Endothelial cell of umbilical vein (primary cell): Measurements from ENCODE around the gene ZBTB7C. TPM values are rescaled to one million over a fixed set of nuclear protein-coding genes. Genes with fewer than 3 reads are reported as not detected.

Source experiments
- BruUV-seq: library from RNA; stranded (reverse); fragments of 400-500 nt; replicated peaks from 2 replicates; lab custom pipeline; 2021; lab: Mats Ljungman, UMichigan
- CTCF ChIA-PET: fragments of 300-600, 350-600 bp; sonication (Branson Sonifier 250); formaldehyde crosslinking; loops from one replicate; lab custom pipeline; 2021; ENCODE audit warnings: antibody characterized with exemption, inconsistent platforms; lab: Charles Lee
- POLR2A ChIA-PET: fragments of 300-600, 350-600 bp; sonication (Branson Sonifier 250); formaldehyde crosslinking; loops from one replicate; lab custom pipeline; 2021; ENCODE audit warnings: antibody characterized with exemption, inconsistent platforms; lab: Charles Lee
- DNase-seq: peaks from one replicate; pipeline ENCODE4 v3.0.0-alpha.2; 2011; ENCODE audit warnings: low read depth, low spot score
- FAIRE-seq: peaks from 2 replicates; lab custom pipeline; 2011; peaks lifted over from hg19 to GRCh38; lab: Jason Lieb, UNC
- H2AFZ ChIP-seq: 2 replicates; pipeline ENCODE4 v1.6.0; 2012; ENCODE audit warnings: low read depth, low read length, control low read depth, inconsistent platforms
- H3K27ac ChIP-seq: 2 replicates; pipeline ENCODE4 v1.5.1; 2011; ENCODE audit warnings: low read depth, mild to moderate bottlenecking, control low read depth, low read length, moderate library complexity; ENCODE audit not compliant: insufficient read depth
- H3K27me3 ChIP-seq, 2 experiments: 2 replicates each; pipeline versions ENCODE4 v1.6.0 to v1.6.1; 2011; ENCODE audit warnings: low read length in 2 of 2, mixed read lengths in 1 of 2; ENCODE audit not compliant: control insufficient read depth in 2 of 2, insufficient read depth in 2 of 2
- H3K36me3 ChIP-seq, 2 experiments: 2 replicates in 1 of 2; 3 replicates in 1 of 2; pipeline ENCODE4 v1.5.1; 2011; ENCODE audit warnings: low read length in 2 of 2, mild to moderate bottlenecking in 1 of 2, moderate library complexity in 1 of 2; ENCODE audit not compliant: control insufficient read depth in 2 of 2, insufficient read depth in 2 of 2; ENCODE audit errors: extremely low read depth in 1 of 2
- H3K4me1 ChIP-seq: 3 replicates; pipeline ENCODE4 v1.5.1; 2011; ENCODE audit warnings: mild to moderate bottlenecking, low read length; ENCODE audit not compliant: control insufficient read depth, insufficient read depth; ENCODE audit errors: extremely low read depth
- H3K4me2 ChIP-seq: 2 replicates; pipeline ENCODE4 v1.6.1; 2011; ENCODE audit warnings: low read length, control low read depth, mixed read lengths; ENCODE audit not compliant: insufficient read depth
- H3K4me3 ChIP-seq, 3 experiments: fragments of 200-600 bp in 1 of 3; sonication (generic), shearing (Covaris generic) in 1 of 3; replicated peaks in 1 of 3; 2 replicates each; pipeline ENCODE4 v1.5.1; 2011 to 2016; ENCODE audit warnings: control low read depth in 3 of 3, low read length in 3 of 3, mild to moderate bottlenecking in 2 of 3, inconsistent platforms in 1 of 3, low read depth in 1 of 3, moderate library complexity in 1 of 3; ENCODE audit not compliant: insufficient read depth in 1 of 3
- H3K79me2 ChIP-seq: 2 replicates; pipeline ENCODE4 v1.6.0; 2012; ENCODE audit warnings: low read length, inconsistent platforms; ENCODE audit not compliant: control insufficient read depth, insufficient read depth
- H3K9ac ChIP-seq: replicated peaks from 2 replicates; pipeline ENCODE3; 2011; ENCODE audit warnings: low read length, control low read depth; ENCODE audit not compliant: insufficient read depth; ENCODE audit errors: extremely low read depth
- H3K9me1 ChIP-seq: replicated peaks from 3 replicates; pipeline ENCODE4 v1.6.0; 2011; ENCODE audit warnings: mild to moderate bottlenecking, low read length; ENCODE audit not compliant: control insufficient read depth, insufficient read depth; ENCODE audit errors: extremely low read depth
- H3K9me3 ChIP-seq: replicated peaks from 2 replicates; pipeline ENCODE4 v1.5.1; 2012; ENCODE audit warnings: low read length, inconsistent platforms; ENCODE audit not compliant: control insufficient read depth, insufficient read depth
- H4K20me1 ChIP-seq: replicated peaks from 2 replicates; pipeline ENCODE3; 2011; ENCODE audit warnings: mild to moderate bottlenecking, low read length; ENCODE audit not compliant: control insufficient read depth, insufficient read depth; ENCODE audit errors: extremely low read depth
- EZH2 ChIP-seq: IDR thresholded peaks from 2 replicates; pipeline ENCODE4 v1.6.1; 2012; ENCODE audit warnings: borderline replicate concordance, low read depth, mild to moderate bottlenecking, moderate library complexity, low read length, inconsistent platforms; ENCODE audit not compliant: severe bottlenecking
- FOS ChIP-seq: IDR thresholded peaks from 2 replicates; pipeline ENCODE4 v1.6.1; 2011; ENCODE audit warnings: mild to moderate bottlenecking, low read length, moderate library complexity, borderline replicate concordance; ENCODE audit not compliant: insufficient read depth
- GATA2 ChIP-seq: IDR thresholded peaks from 2 replicates; pipeline ENCODE4 v1.7.0; 2011; ENCODE audit warnings: low read depth, mild to moderate bottlenecking, moderate library complexity, mixed read lengths, low read length; ENCODE audit not compliant: insufficient read length, insufficient read depth
- JUN ChIP-seq: IDR thresholded peaks from 2 replicates; pipeline ENCODE4 v1.6.1; 2011; ENCODE audit warnings: borderline replicate concordance, low read depth; ENCODE audit not compliant: insufficient read length, insufficient read depth
- MYC ChIP-seq: IDR thresholded peaks from one replicate; pipeline ENCODE4 v1.6.1; 2011; ENCODE audit warnings: mild to moderate bottlenecking, low read depth, low read length
- POLR2A ChIP-seq: IDR thresholded peaks from 2 replicates; pipeline ENCODE4 v1.6.1; 2012; ENCODE audit warnings: low read depth, mild to moderate bottlenecking, control low read depth, low read length
- POLR2AphosphoS5 ChIP-seq: IDR thresholded peaks from 2 replicates; pipeline ENCODE4 v1.6.1; 2012; ENCODE audit warnings: low read depth, mild to moderate bottlenecking, control low read depth, low read length, moderate library complexity; ENCODE audit not compliant: insufficient read depth
- dilution Hi-C: fragments of 300-500 bp; cut with MboI; formaldehyde crosslinking; loops from one replicate; pipeline ENCODE4 v1.15.0; 2019; ENCODE audit warnings: low sequenced_read_pairs; ENCODE audit not compliant: extremely low pct_ligation_motif_present
- intact Hi-C: fragments of 100-400 bp; cut with micrococcal nuclease; formaldehyde crosslinking; loops from one replicate; pipeline ENCODE4 v1.10.0; 2022
- polyA plus RNA-seq, 4 experiments: library from polyadenylated mRNA; depleted of rRNA in 3 of 4; stranded (reverse) in 3 of 4; unstranded in 1 of 4; fragments of >200 nt; gene quantifications; 2 replicates each; pipeline versions ENCODE4 v1.2.1 to v1.2.3, GENCODE V29; 2011 to 2012; ENCODE audit warnings: missing spikeins in 1 of 4
- total RNA-seq: library from RNA; stranded (reverse); gene quantifications from 2 replicates; pipeline ENCODE4 v1.2.3, GENCODE V29; 2021
- TF ChIP-seq, protein P1 (sequence below), 2 donors: IDR thresholded peaks; 1 replicate in 1 of 2; 2 replicates in 1 of 2; pipeline ENCODE4 v1.5.1; 2011; ENCODE audit warnings: low read length in 2 of 2, mild to moderate bottlenecking in 2 of 2, moderate library complexity in 2 of 2, control low read depth in 1 of 2, inconsistent platforms in 1 of 2, low read depth in 1 of 2; ENCODE audit not compliant: insufficient read depth in 1 of 2; ENCODE audit errors: extremely low read depth in 1 of 2
- TF ChIP-seq, protein P2 (sequence below): IDR thresholded peaks from 2 replicates; pipeline ENCODE4 v1.6.1; 2011; ENCODE audit not compliant: insufficient read depth, insufficient read length

Gene ZBTB7C
- total and polyA plus RNA-seq, 2 donors (not counting 3 experiments of a cell fraction or from before 2014, with no cell fraction given) = not detected

DNA sequence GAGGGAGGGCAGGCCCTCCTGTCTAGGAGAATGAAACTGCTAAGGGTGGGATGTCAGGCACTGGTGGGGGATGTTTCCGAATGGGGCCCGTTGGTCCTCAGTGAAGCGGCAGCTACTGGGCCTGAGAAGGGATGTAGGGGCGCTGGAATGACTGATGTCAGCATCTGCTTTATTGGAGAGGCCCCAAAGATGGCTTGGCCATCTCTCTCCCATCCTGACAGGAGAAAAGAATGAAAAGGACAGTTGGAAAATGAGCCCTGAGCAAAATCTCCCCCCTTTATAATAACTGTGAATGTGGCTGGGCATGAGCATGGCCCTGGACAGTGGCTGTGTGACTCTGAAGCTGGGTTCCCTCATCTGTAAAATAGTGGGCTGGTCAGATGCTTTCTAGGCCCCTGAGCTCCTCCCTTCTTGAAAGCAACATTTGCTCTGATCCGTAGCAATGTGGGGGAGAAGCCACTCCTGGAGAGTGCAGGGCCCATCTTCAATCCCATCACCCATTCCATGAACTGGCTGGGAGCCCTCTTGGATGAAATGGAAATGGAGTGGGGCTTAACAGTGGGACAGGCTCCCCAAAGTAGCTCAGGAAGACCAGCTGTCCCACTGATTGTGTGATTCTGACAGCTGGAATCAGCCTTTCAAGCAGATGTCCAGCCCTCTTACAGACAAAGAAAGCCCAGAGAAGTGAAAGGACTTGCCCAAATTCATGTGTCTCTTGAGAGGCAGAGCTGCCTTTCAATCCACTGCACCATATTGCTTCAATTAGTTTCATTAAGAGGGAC lies 246.0 kb downstream of the ZBTB7C start:
- no peak for FAIRE-seq
- no TSS peak for BruUV-seq
- no peak for DNase-seq
- H3K36me3 ChIP-seq = no peaks in the 10 kb centered on the region
- dilution Hi-C loops (no loop called here), intact Hi-C loops (loop anchor here (5.0 to 10.0 kb wide), 2 partner anchors 252 to 284 kb away; no protein-coding TSS in a partner anchor)
- ChIA-PET POLR2A (no interaction called here), CTCF (interaction anchor here (0.9 to 1.3 kb wide), 3 partner anchors 13 to 408 kb away, joined by 3 to 4 read pairs (median 3); no protein-coding TSS in a partner anchor)
- TF ChIP-seq POLR2AphosphoS5 (no peak), MYC (no peak), JUN (no peak), GATA2 (no peak), POLR2A (no peak), FOS (no peak), EZH2 (no peak)
- TF ChIP-seq, protein P1, sequence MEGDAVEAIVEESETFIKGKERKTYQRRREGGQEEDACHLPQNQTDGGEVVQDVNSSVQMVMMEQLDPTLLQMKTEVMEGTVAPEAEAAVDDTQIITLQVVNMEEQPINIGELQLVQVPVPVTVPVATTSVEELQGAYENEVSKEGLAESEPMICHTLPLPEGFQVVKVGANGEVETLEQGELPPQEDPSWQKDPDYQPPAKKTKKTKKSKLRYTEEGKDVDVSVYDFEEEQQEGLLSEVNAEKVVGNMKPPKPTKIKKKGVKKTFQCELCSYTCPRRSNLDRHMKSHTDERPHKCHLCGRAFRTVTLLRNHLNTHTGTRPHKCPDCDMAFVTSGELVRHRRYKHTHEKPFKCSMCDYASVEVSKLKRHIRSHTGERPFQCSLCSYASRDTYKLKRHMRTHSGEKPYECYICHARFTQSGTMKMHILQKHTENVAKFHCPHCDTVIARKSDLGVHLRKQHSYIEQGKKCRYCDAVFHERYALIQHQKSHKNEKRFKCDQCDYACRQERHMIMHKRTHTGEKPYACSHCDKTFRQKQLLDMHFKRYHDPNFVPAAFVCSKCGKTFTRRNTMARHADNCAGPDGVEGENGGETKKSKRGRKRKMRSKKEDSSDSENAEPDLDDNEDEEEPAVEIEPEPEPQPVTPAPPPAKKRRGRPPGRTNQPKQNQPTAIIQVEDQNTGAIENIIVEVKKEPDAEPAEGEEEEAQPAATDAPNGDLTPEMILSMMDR (IDR thresholded peaks at IDR 0.05; ENCODE audit: extremely low read depth in 1 of 2, insufficient read depth in 1 of 2, low read depth in 1 of 2, low read length in 2 of 2) = no peak
- TF ChIP-seq, protein P2, sequence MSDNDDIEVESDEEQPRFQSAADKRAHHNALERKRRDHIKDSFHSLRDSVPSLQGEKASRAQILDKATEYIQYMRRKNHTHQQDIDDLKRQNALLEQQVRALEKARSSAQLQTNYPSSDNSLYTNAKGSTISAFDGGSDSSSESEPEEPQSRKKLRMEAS = no peak
- no peak overlapping the region for H3K9ac ChIP-seq
- no peaks in the 10 kb centered on the region for H3K79me2 ChIP-seq
- H3K27ac ChIP-seq = no peak overlapping the region
- no peak overlapping the region for H3K4me2 ChIP-seq
- peaks cover 4% of the 10 kb centered on the region for H3K4me1 ChIP-seq
- H3K9me3 ChIP-seq = no peaks in the 10 kb centered on the region
- peaks cover 7 to 13% of the 10 kb centered on the region in 2 experiments for H3K27me3 ChIP-seq
- no peak overlapping the region for H2AFZ ChIP-seq
- no peaks in the 10 kb centered on the region for H4K20me1 ChIP-seq
- no peaks in the 10 kb centered on the region for H3K9me1 ChIP-seq
- no peak overlapping the region for H3K4me3 ChIP-seq
